ENCODE measurements around the gene EVI5L. TPM values are rescaled to one million over a fixed set of nuclear protein-coding genes. Genes with fewer than 3 reads are reported as not detected.

EVI5L gene
- polyA plus RNA-seq, 3 donors, result 0.76 to 5.7 (median 1.3) TPM

GRCh38 chr19:7908742-7909461 lies 78.9 kb downstream of the EVI5L start:
- TF ChIP-seq CTCF (IDR thresholded peaks at IDR 0.05), result no peak

GRCh38 chr19:7909471-7910067 lies 79.6 kb downstream of the EVI5L start:
- intact Hi-C loops (cut with micrococcal nuclease), result loop anchor here in 1 of 2 donors (10.0 kb wide), 1 partner anchor 275 kb away; the partner anchor contains the start of genes PCP2 and STXBP2
- no peak overlapping the region for H3K27ac Mint-ChIP-seq

More at GRCh38 chr19:7908742-7909461, 78.9 kb downstream of the EVI5L start:
- Mint-ChIP-seq H3K27ac (no peak overlapping the region), H3K4me1 (peaks cover 12% of the 10 kb centered on the region), H3K36me3 (peaks cover 38 to 67% of the 10 kb centered on the region in 2 donors), H3K27me3 (ENCODE audit: low read depth in 3 of 3) (peaks cover 2 to 5% (median 4%) of the 10 kb centered on the region in 3 donors), H3K4me3 (no peak overlapping the region), H3K9me3 (no peaks in the 10 kb centered on the region)
- Histone ChIP-seq H3K27me3 (ENCODE audit: control insufficient read depth in 2 of 2, insufficient read depth in 2 of 2, low read length in 2 of 2) (no peaks in the 10 kb centered on the region), H4K20me1 (ENCODE audit: insufficient read depth, low read length) (peaks cover 90% of the 10 kb centered on the region), H3K4me2 (replicated peaks; ENCODE audit: extremely low read depth, low read length, poor library complexity, severe bottlenecking) (no peak overlapping the region), H2AFZ (ENCODE audit: insufficient read depth, low read depth, low read length, poor library complexity, severe bottlenecking) (no peak overlapping the region), H3K9ac (ENCODE audit: insufficient read depth, low read length, poor library complexity, severe bottlenecking) (no peak overlapping the region), H3K27ac (ENCODE audit: low read depth in 1 of 2, low read length in 2 of 2) (no peak overlapping the region), H3K4me1 (ENCODE audit: control insufficient read depth in 1 of 2, insufficient read depth in 2 of 2, low read length in 2 of 2) (peaks cover 10 to 14% of the 10 kb centered on the region in 2 donors), H3K36me3 (replicated peaks in 1 of 2; ENCODE audit: control insufficient read depth in 1 of 2, insufficient read depth in 2 of 2, low read length in 2 of 2) (peaks cover 48 to 55% of the 10 kb centered on the region in 2 donors), H3K9me3 (replicated peaks in 1 of 2; ENCODE audit: control insufficient read depth in 1 of 2, insufficient read depth in 1 of 2, low read length in 2 of 2) (no peaks in the 10 kb centered on the region), H3K4me3 (replicated peaks in 1 of 3; ENCODE audit: low read depth in 2 of 3, low read length in 3 of 3) (no peak overlapping the region), H3K79me2 (ENCODE audit: insufficient read depth, low read length) (peaks cover 39% of the 10 kb centered on the region)
- intact Hi-C loops (cut with micrococcal nuclease), result loop anchor here in 1 of 2 donors (10.0 kb wide), 1 partner anchor 274 kb away; the partner anchor contains the start of genes PCP2 and STXBP2
- no peak for DNase-seq
- 93% methylated on average over 17 of the region's 19 CpGs for WGBS (ENCODE audit: insufficient coverage)

More at GRCh38 chr19:7909471-7910067, 79.6 kb downstream of the EVI5L start:
- Histone ChIP-seq H3K4me1 (ENCODE audit: control insufficient read depth in 1 of 2, insufficient read depth in 2 of 2, low read length in 2 of 2) (peaks cover 7 to 9% of the 10 kb centered on the region in 2 donors), H3K9ac (ENCODE audit: insufficient read depth, low read length, poor library complexity, severe bottlenecking) (no peak overlapping the region), H3K27ac (ENCODE audit: low read depth in 1 of 2, low read length in 2 of 2) (no peak overlapping the region), H3K4me3 (replicated peaks in 1 of 3; ENCODE audit: low read depth in 2 of 3, low read length in 3 of 3) (no peak overlapping the region), H3K79me2 (ENCODE audit: insufficient read depth, low read length) (peaks cover 33% of the 10 kb centered on the region), H4K20me1 (ENCODE audit: insufficient read depth, low read length) (peaks cover 91% of the 10 kb centered on the region), H2AFZ (ENCODE audit: insufficient read depth, low read depth, low read length, poor library complexity, severe bottlenecking) (no peak overlapping the region), H3K36me3 (replicated peaks in 1 of 2; ENCODE audit: control insufficient read depth in 1 of 2, insufficient read depth in 2 of 2, low read length in 2 of 2) (peaks cover 48 to 55% of the 10 kb centered on the region in 2 donors), H3K4me2 (replicated peaks; ENCODE audit: extremely low read depth, low read length, poor library complexity, severe bottlenecking) (no peak overlapping the region), H3K27me3 (ENCODE audit: control insufficient read depth in 2 of 2, insufficient read depth in 2 of 2, low read length in 2 of 2) (peaks cover 0 to 2% of the 10 kb centered on the region in 2 donors), H3K9me3 (replicated peaks in 1 of 2; ENCODE audit: control insufficient read depth in 1 of 2, insufficient read depth in 1 of 2, low read length in 2 of 2) (no peaks in the 10 kb centered on the region)
- H3K27me3 Mint-ChIP-seq (ENCODE audit: low read depth in 3 of 3), result peaks cover 6 to 10% (median 8%) of the 10 kb centered on the region in 3 donors
- H3K9me3 Mint-ChIP-seq, result no peaks in the 10 kb centered on the region
- peaks cover 10% of the 10 kb centered on the region for H3K4me1 Mint-ChIP-seq
- DNase-seq, result no peak
- no peak for TF ChIP-seq CTCF (IDR thresholded peaks at IDR 0.05)
- peaks cover 38 to 67% of the 10 kb centered on the region in 2 donors for H3K36me3 Mint-ChIP-seq
- WGBS (ENCODE audit: insufficient coverage), result 95% methylated on average over 14 of the region's 21 CpGs
- no peak overlapping the region for H3K4me3 Mint-ChIP-seq
